GM23338 (cell line): Measurements from ENCODE around the gene ZNF516. TPM values are rescaled to one million over a fixed set of nuclear protein-coding genes. Genes with fewer than 3 reads are reported as not detected.

Experiments
- ATAC-seq: fragments of 200-7000 bp; cut with Tn5 transposase; 3 replicates; pipeline ENCODE4 v1.9.1; 2020
- DNase-seq: peaks from one replicate; pipeline ENCODE4 v3.0.0-alpha.2; 2015; ENCODE audit warnings: low spot score
- H2AFZ ChIP-seq: fragments of 200-600 bp; sonication (generic); 2 replicates; pipeline ENCODE4 v1.8.0; 2016; ENCODE audit warnings: antibody characterized with exemption, mild to moderate bottlenecking, moderate library complexity
- H3F3A ChIP-seq: fragments of 200-600 bp; sonication (generic); replicated peaks from 2 replicates; pipeline ENCODE4 v1.8.0; 2017; ENCODE audit warnings: antibody characterized with exemption, mixed run types, low read depth
- H3K27ac ChIP-seq: fragments of 200-600 bp; sonication (generic); 2 replicates; pipeline ENCODE4 v1.6.1; 2016; ENCODE audit warnings: low read depth
- H3K27me3 ChIP-seq: fragments of 200-600 bp; sonication (generic); 2 replicates; pipeline ENCODE4 v1.8.0; 2016; ENCODE audit warnings: mild to moderate bottlenecking, mixed run types, moderate library complexity; ENCODE audit not compliant: insufficient read depth
- H3K36me3 ChIP-seq: fragments of 200-600 bp; sonication (generic); 2 replicates; pipeline ENCODE4 v1.8.0; 2016; ENCODE audit warnings: mild to moderate bottlenecking; ENCODE audit not compliant: insufficient read depth
- H3K4me1 ChIP-seq: fragments of 200-600 bp; sonication (generic); 2 replicates; pipeline ENCODE4 v1.8.0; 2016; ENCODE audit warnings: mild to moderate bottlenecking, moderate library complexity; ENCODE audit not compliant: insufficient read depth
- H3K4me2 ChIP-seq: fragments of 200-600 bp; sonication (generic); 2 replicates; pipeline ENCODE4 v1.7.1; 2017; ENCODE audit warnings: mixed run types
- H3K4me3 ChIP-seq: fragments of 200-600 bp; sonication (generic); 2 replicates; pipeline ENCODE4 v1.6.1; 2016; ENCODE audit warnings: mixed run types
- H3K79me2 ChIP-seq: fragments of 200-600 bp; sonication (generic); replicated peaks from 2 replicates; pipeline ENCODE4 v1.8.0; 2017; ENCODE audit warnings: mild to moderate bottlenecking; ENCODE audit not compliant: insufficient read depth
- H3K9me2 ChIP-seq: fragments of 200-600 bp; sonication (generic); 2 replicates; pipeline ENCODE4 v1.8.0; 2017; ENCODE audit not compliant: insufficient read depth
- H4K20me1 ChIP-seq: fragments of 200-600 bp; sonication (generic); replicated peaks from 2 replicates; pipeline ENCODE4 v1.8.0; 2017; ENCODE audit warnings: mild to moderate bottlenecking; ENCODE audit not compliant: insufficient read depth
- H3K27ac Mint-ChIP-seq: 2 replicates; pipeline ENCODE4 v1.8.0; 2020; ENCODE audit warnings: inconsistent platforms, mild to moderate bottlenecking, moderate library complexity, mixed read lengths
- H3K27me3 Mint-ChIP-seq: 3 replicates; pipeline ENCODE4 v1.8.0; 2022; ENCODE audit warnings: low read depth, mild to moderate bottlenecking, moderate library complexity, mixed read lengths, inconsistent platforms; ENCODE audit not compliant: insufficient read depth, poor library complexity
- H3K36me3 Mint-ChIP-seq: 3 replicates; pipeline ENCODE4 v1.8.0; 2021; ENCODE audit warnings: low read depth, mild to moderate bottlenecking, inconsistent platforms, moderate library complexity, mixed read lengths
- H3K4me1 Mint-ChIP-seq: 3 replicates; pipeline ENCODE4 v1.8.0; 2020; ENCODE audit warnings: mild to moderate bottlenecking, inconsistent platforms, mixed read lengths
- H3K4me3 Mint-ChIP-seq: 3 replicates; pipeline ENCODE4 v1.8.0; 2021; ENCODE audit warnings: moderate library complexity, mild to moderate bottlenecking, inconsistent platforms, mixed read lengths
- H3K9me3 Mint-ChIP-seq: 3 replicates; pipeline ENCODE4 v1.8.0; 2020; ENCODE audit warnings: moderate library complexity, mild to moderate bottlenecking, inconsistent platforms, mixed read lengths
- ETS1 ChIP-seq: IDR thresholded peaks from 2 replicates; pipeline ENCODE4 v1.6.1; 2016; ENCODE audit warnings: antibody characterized with exemption
- ZNF462 ChIP-seq: fragments of 250-450 bp; sonication (Bioruptor Pico); IDR thresholded peaks from 2 replicates; pipeline ENCODE4 v1.5.0; 2020; ENCODE audit warnings: mild to moderate bottlenecking, moderate library complexity
- polyA plus RNA-seq: library from polyadenylated mRNA; unstranded; fragments of >200 nt; fragmentation: Nextera tagmentation; extraction: Ambion mirVana; gene quantifications from 2 replicates; pipeline ENCODE4 v1.2.1, GENCODE V29; 2016
- total RNA-seq: library from RNA; depleted of rRNA; stranded (reverse); fragments of >200 nt; shearing (Covaris generic); gene quantifications from 2 replicates; pipeline ENCODE4 v1.2.3, GENCODE V29; 2014

Gene ZNF516
- total and polyA plus RNA-seq, 2 experiments from 2014 or later: 11.9 to 24.2 TPM

GRCh38 chr18:76416911-76417310 lies 78.1 kb downstream of the ZNF516 start (continued):
- TF ChIP-seq ZNF462 (CRISPR knock-in tag): no peak

- DNase-seq (no peak), ATAC-seq (no peak)
- no peak for TF ChIP-seq ETS1
- no peak for TF ChIP-seq ZNF462 (CRISPR knock-in tag)
- Histone ChIP-seq H3K27ac (no peak overlapping the region), H3K36me3 (no peaks in the 10 kb centered on the region), H3K4me2 (no peak overlapping the region), H3K4me1 (0 out of 2 replicates have a peak, but pooled peaks cover 3% of the 10 kb centered on the region), H4K20me1 (peaks cover 7% of the 10 kb centered on the region; the same call in 1 of the 2 replicates), H3F3A (no peaks in the 10 kb centered on the region), H3K9me2 (no peaks in the 10 kb centered on the region), H3K27me3 (no peaks in the 10 kb centered on the region), H3K79me2 (no peaks in the 10 kb centered on the region; the same call in 1 of the 2 replicates), H2AFZ (no peak overlapping the region), H3K4me3 (no peak overlapping the region)
- H3K36me3 Mint-ChIP-seq: 0 out of 3 replicates have a peak, but pooled peaks cover under 1% of the 10 kb centered on the region
- H3K27ac Mint-ChIP-seq: no peak overlapping the region
- peaks cover 14% of the 10 kb centered on the region for H3K4me1 Mint-ChIP-seq
- peaks cover 5% of the 10 kb centered on the region for H3K27me3 Mint-ChIP-seq
- no peaks in the 10 kb centered on the region for H3K9me3 Mint-ChIP-seq
- H3K4me3 Mint-ChIP-seq: no peak overlapping the region
These were observed 80.0 kb downstream of the ZNF516 start for GRCh38 chr18:76414936-76415621.
